Measurements from ENCODE around the gene SMYD3.

- TF ChIP-seq CTCF (conservative IDR thresholded peaks at IDR 0.05; ENCODE audit: low read length) (no peak), EZH2phosphoT487 (IDR thresholded peaks at IDR 0.05; ENCODE audit: borderline replicate concordance) (no peak)
These were observed 393.5 kb downstream of the SMYD3 start for GRCh38 chr1:246113555-246114095.

Data from Loucy (cell line).